ENCODE measurements around the gene AIF1. TPM values are rescaled to one million over a fixed set of nuclear protein-coding genes. Genes with fewer than 3 reads are reported as not detected.
A peak's percentile ranks its signal among the peaks of the same experiment; 100 is the strongest.

AIF1 gene
- total RNA-seq, 4 donors from 2014 or later: 6.1 to 112 (median 11.2) TPM

- no peaks in the 10 kb centered on the region for H3K27me3 ChIP-seq
- H3K36me3 ChIP-seq: no peaks in the 10 kb centered on the region
- peak overlapping the region; percentile 34 to 55 (median 41) for H3K4me3 ChIP-seq
- no peak for DNase-seq
- peaks cover 0 to 23% (median 4%) of the 10 kb centered on the region in 4 donors for H3K4me1 ChIP-seq
- H3K9me3 ChIP-seq: no peaks in the 10 kb centered on the region
- H3K27ac ChIP-seq: peak overlapping the region; percentile 68 to 93 (median 73)
- TF ChIP-seq CTCF (IDR thresholded peaks at IDR 0.05) (no peak), POLR2A (IDR thresholded peaks at IDR 0.05) (no peak)
These were observed 38.9 kb upstream of the AIF1 start for GRCh38 chr6:31575952-31576685.

GRCh38 chr6:31576897-31577578 is 38.0 kb upstream of the AIF1 start:
- H3K36me3 ChIP-seq: no peaks in the 10 kb centered on the region
- no peak for TF ChIP-seq POLR2A (IDR thresholded peaks at IDR 0.05)
- no peak for TF ChIP-seq CTCF (IDR thresholded peaks at IDR 0.05)
- H3K4me1 ChIP-seq: peaks cover 0 to 23% (median 7%) of the 10 kb centered on the region in 4 donors
- H3K27me3 ChIP-seq: no peaks in the 10 kb centered on the region
- H3K4me3 ChIP-seq: peak overlapping the region in 3 of 4 donors; percentile 41 to 55 (median 41)
- peak overlapping the region; percentile 43 to 93 (median 73) for H3K27ac ChIP-seq
- no peaks in the 10 kb centered on the region for H3K9me3 ChIP-seq
- peak in 2 of 3 donors; percentile 84 to 91 for DNase-seq

GRCh38 chr6:31577579-31577966 is 37.5 kb upstream of the AIF1 start:
- no peak for DNase-seq
- Histone ChIP-seq H3K27me3 (no peaks in the 10 kb centered on the region), H3K9me3 (no peaks in the 10 kb centered on the region), H3K4me3 (peak overlapping the region in 2 of 4 donors; percentile 15 to 55), H3K4me1 (peaks cover 0 to 27% (median 7%) of the 10 kb centered on the region in 4 donors), H3K36me3 (no peaks in the 10 kb centered on the region), H3K27ac (peak overlapping the region in 2 of 4 donors; percentile 78 to 93)
- TF ChIP-seq POLR2A (IDR thresholded peaks at IDR 0.05) (no peak), CTCF (IDR thresholded peaks at IDR 0.05) (no peak)

- no peaks in the 10 kb centered on the region for H3K27me3 ChIP-seq
- H3K4me1 ChIP-seq: peaks cover 0 to 23% (median 7%) of the 10 kb centered on the region in 4 donors
- no peak for TF ChIP-seq POLR2A (IDR thresholded peaks at IDR 0.05)
- TF ChIP-seq CTCF (IDR thresholded peaks at IDR 0.05): no peak
- DNase-seq: no peak
- H3K36me3 ChIP-seq: no peaks in the 10 kb centered on the region
- no peaks in the 10 kb centered on the region for H3K9me3 ChIP-seq
- H3K4me3 ChIP-seq: no peak overlapping the region
- H3K27ac ChIP-seq: peak overlapping the region in 2 of 4 donors; percentile 12 to 93
These were observed 36.6 kb upstream of the AIF1 start for GRCh38 chr6:31578184-31579118.

- DNase-seq: no peak
- Histone ChIP-seq H3K27me3 (no peaks in the 10 kb centered on the region), H3K4me3 (no peak overlapping the region), H3K36me3 (no peaks in the 10 kb centered on the region), H3K27ac (peak overlapping the region in 2 of 4 donors; percentile 87 to 93), H3K9me3 (no peaks in the 10 kb centered on the region), H3K4me1 (peaks cover 0 to 23% (median 7%) of the 10 kb centered on the region in 4 donors)
- TF ChIP-seq CTCF (IDR thresholded peaks at IDR 0.05): no peak
- TF ChIP-seq POLR2A (IDR thresholded peaks at IDR 0.05): no peak
These were observed 35.9 kb upstream of the AIF1 start for GRCh38 chr6:31579119-31579505.
